ENCODE data around the gene GPA33.
A peak's percentile ranks its signal among the peaks of the same experiment; 100 is the strongest.

Gene GPA33

GRCh38 chr1:167090314-167090942, at the start of gene GPA33:
GPA33 (minus strand) TSS chr1:167090377; CDS start chr1:167090287, 90 bp downstream.
- no peak for DNase-seq (ENCODE audit: low read depth)

GRCh38 chr1:167138703-167139102, 48.5 kb upstream of the GPA33 start:
- no peak for DNase-seq (ENCODE audit: low read depth)

GRCh38 chr1:167137793-167138510, 47.8 kb upstream of the GPA33 start:
- DNase-seq (ENCODE audit: low read depth): no peak

- DNase-seq (ENCODE audit: low read depth): no peak
Measured at GRCh38 chr1:167137332-167137781, 47.2 kb upstream of the GPA33 start.

- DNase-seq (ENCODE audit: low read depth): no peak
Measured at GRCh38 chr1:167136806-167137205, 46.6 kb upstream of the GPA33 start.

- DNase-seq (ENCODE audit: low read depth): no peak
Measured at GRCh38 chr1:167136191-167136614, 46.0 kb upstream of the GPA33 start.

- no peak for DNase-seq (ENCODE audit: low read depth)
Measured at GRCh38 chr1:167135281-167135840, 45.2 kb upstream of the GPA33 start.

GRCh38 chr1:167132301-167133010, 42.3 kb upstream of the GPA33 start:
- no peak for DNase-seq (ENCODE audit: low read depth)

GRCh38 chr1:167130829-167131510, 40.8 kb upstream of the GPA33 start:
- no peak for DNase-seq (ENCODE audit: low read depth)

- DNase-seq (ENCODE audit: low read depth): no peak
Measured at GRCh38 chr1:167128261-167129227, 38.4 kb upstream of the GPA33 start.

GRCh38 chr1:167127661-167128060, 37.5 kb upstream of the GPA33 start:
- DNase-seq (ENCODE audit: low read depth): no peak

- no peak for DNase-seq (ENCODE audit: low read depth)
Measured at GRCh38 chr1:167127236-167127635, 37.1 kb upstream of the GPA33 start.

GRCh38 chr1:167126811-167127210, 36.6 kb upstream of the GPA33 start:
- no peak for DNase-seq (ENCODE audit: low read depth)

GRCh38 chr1:167126317-167126716, 36.1 kb upstream of the GPA33 start:
- DNase-seq (ENCODE audit: low read depth): no peak

- DNase-seq (ENCODE audit: low read depth): no peak
Measured at GRCh38 chr1:167122568-167122967, 32.4 kb upstream of the GPA33 start.

GRCh38 chr1:167122121-167122480, 31.9 kb upstream of the GPA33 start:
- DNase-seq (ENCODE audit: low read depth): no peak

- DNase-seq (ENCODE audit: low read depth): peak; percentile 4
Measured at GRCh38 chr1:167121375-167122120, 31.4 kb upstream of the GPA33 start.

- no peak for DNase-seq (ENCODE audit: low read depth)
Measured at GRCh38 chr1:167120899-167121298, 30.7 kb upstream of the GPA33 start.

GRCh38 chr1:167119696-167120095, 29.5 kb upstream of the GPA33 start:
- no peak for DNase-seq (ENCODE audit: low read depth)

- no peak for DNase-seq (ENCODE audit: low read depth)
Measured at GRCh38 chr1:167118188-167118587, 28.0 kb upstream of the GPA33 start.

Measured in activated T-cell treated with anti-CD3 and anti-CD28 coated beads for 24 hours (primary cell).